ENCODE measurements around the gene C9orf50.

GRCh38 chr9:129640086-129640870 is 19.4 kb upstream of the C9orf50 start:
- no peak for TF ChIP-seq CTCF (IDR thresholded peaks at IDR 0.05)
- no peak for TF ChIP-seq ZFX (IDR thresholded peaks at IDR 0.05; ENCODE audit: borderline replicate concordance)

Measured in 22Rv1 (cell line).